IMR-90 (cell line): ENCODE data around the gene ZDHHC6.

Experiments used
- BHLHE40 ChIP-seq: fragments of 150-350 bp; IDR thresholded peaks from 2 replicates; pipeline ENCODE4 v1.6.1; 2016; ENCODE audit warnings: mild to moderate bottlenecking, low read depth, low read length
- CEBPB ChIP-seq: IDR thresholded peaks from 2 replicates; pipeline ENCODE4 v1.6.1; 2012; ENCODE audit warnings: low read depth, low read length, improper control_type of control experiment
- CTCF ChIP-seq: conservative IDR thresholded peaks from 2 replicates; pipeline ENCODE4 v1.5.1; 2012; ENCODE audit warnings: mild to moderate bottlenecking, low read depth, low read length, improper control_type of control experiment
- MAFK ChIP-seq: IDR thresholded peaks from 2 replicates; pipeline ENCODE4 v1.6.1; 2012; ENCODE audit warnings: low read depth, low read length, improper control_type of control experiment
- POLR2A ChIP-seq: IDR thresholded peaks from 2 replicates; pipeline ENCODE4 v1.6.1; 2012; ENCODE audit warnings: mild to moderate bottlenecking, low read depth, low read length
- RAD21 ChIP-seq: IDR thresholded peaks from 2 replicates; pipeline ENCODE4 v1.6.1; 2012; ENCODE audit warnings: low read length, improper control_type of control experiment
- TF ChIP-seq, protein P1 (sequence below): fragments of 150-350 bp; IDR thresholded peaks from 2 replicates; pipeline ENCODE4 v1.6.1; 2016; ENCODE audit warnings: low read depth, mild to moderate bottlenecking, low read length, moderate library complexity, borderline replicate concordance
- TF ChIP-seq, protein P2 (sequence below): fragments of 150-350 bp; IDR thresholded peaks from 2 replicates; pipeline ENCODE4 v1.6.1; 2017; ENCODE audit warnings: mild to moderate bottlenecking, antibody characterized with exemption, low read length, low read depth

- no peak for TF ChIP-seq CTCF
- no peak for TF ChIP-seq CEBPB
- no peak for TF ChIP-seq POLR2A
- no peak for TF ChIP-seq BHLHE40
- TF ChIP-seq, protein P1, sequence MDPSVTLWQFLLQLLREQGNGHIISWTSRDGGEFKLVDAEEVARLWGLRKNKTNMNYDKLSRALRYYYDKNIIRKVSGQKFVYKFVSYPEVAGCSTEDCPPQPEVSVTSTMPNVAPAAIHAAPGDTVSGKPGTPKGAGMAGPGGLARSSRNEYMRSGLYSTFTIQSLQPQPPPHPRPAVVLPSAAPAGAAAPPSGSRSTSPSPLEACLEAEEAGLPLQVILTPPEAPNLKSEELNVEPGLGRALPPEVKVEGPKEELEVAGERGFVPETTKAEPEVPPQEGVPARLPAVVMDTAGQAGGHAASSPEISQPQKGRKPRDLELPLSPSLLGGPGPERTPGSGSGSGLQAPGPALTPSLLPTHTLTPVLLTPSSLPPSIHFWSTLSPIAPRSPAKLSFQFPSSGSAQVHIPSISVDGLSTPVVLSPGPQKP: no peak
- TF ChIP-seq, protein P2, sequence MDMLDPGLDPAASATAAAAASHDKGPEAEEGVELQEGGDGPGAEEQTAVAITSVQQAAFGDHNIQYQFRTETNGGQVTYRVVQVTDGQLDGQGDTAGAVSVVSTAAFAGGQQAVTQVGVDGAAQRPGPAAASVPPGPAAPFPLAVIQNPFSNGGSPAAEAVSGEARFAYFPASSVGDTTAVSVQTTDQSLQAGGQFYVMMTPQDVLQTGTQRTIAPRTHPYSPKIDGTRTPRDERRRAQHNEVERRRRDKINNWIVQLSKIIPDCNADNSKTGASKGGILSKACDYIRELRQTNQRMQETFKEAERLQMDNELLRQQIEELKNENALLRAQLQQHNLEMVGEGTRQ: no peak
- no peak for TF ChIP-seq RAD21
- TF ChIP-seq MAFK: no peak
Measured at GRCh38 chr10:112460366-112460765, 13.7 kb upstream of the ZDHHC6 start.
